Activated naive CD8-positive, alpha-beta T cell treated with anti-CD3 and anti-CD28 coated beads, Interleukin-2, amount 50 U/mL, for 24 hours (primary cell): Measurements from ENCODE around the gene GARIN3.

Experiments used
- ATAC-seq: fragments of 150-1000 bp; cut with Tn5 transposase; one replicate; pipeline ENCODE4 v1.10.0; 2021
- DNase-seq: peaks from one replicate; pipeline ENCODE4 v3.0.0; 2021
- H3K27ac Mint-ChIP-seq: one replicate; pipeline ENCODE4 v1.8.0; 2021; ENCODE audit warnings: mild to moderate bottlenecking, mixed read lengths
- H3K27me3 Mint-ChIP-seq: one replicate; pipeline ENCODE4 v1.8.0; 2021; ENCODE audit warnings: mixed read lengths
- H3K36me3 Mint-ChIP-seq: one replicate; pipeline ENCODE4 v1.8.0; 2021; ENCODE audit warnings: low read depth, mixed read lengths
- H3K4me1 Mint-ChIP-seq: one replicate; pipeline ENCODE4 v1.8.0; 2021; ENCODE audit warnings: mixed read lengths
- H3K4me3 Mint-ChIP-seq: one replicate; pipeline ENCODE4 v1.8.0; 2021; ENCODE audit warnings: mild to moderate bottlenecking, moderate library complexity, mixed read lengths
- H3K9me3 Mint-ChIP-seq: one replicate; pipeline ENCODE4 v1.8.0; 2021; ENCODE audit warnings: mixed read lengths

GARIN3 gene

GRCh38 chr5:157143127-157143971 lies 22.7 kb downstream of the GARIN3 start:
- peaks cover 3% of the 10 kb centered on the region for H3K9me3 Mint-ChIP-seq
- no peaks in the 10 kb centered on the region for H3K27me3 Mint-ChIP-seq
- H3K4me3 Mint-ChIP-seq: peak overlapping the region; percentile 90
- H3K4me1 Mint-ChIP-seq: peaks cover 59% of the 10 kb centered on the region
- ATAC-seq: peak; percentile 47
- DNase-seq: peak; percentile 65
- H3K27ac Mint-ChIP-seq: peak overlapping the region; percentile 93
- peaks cover 34% of the 10 kb centered on the region for H3K36me3 Mint-ChIP-seq

- peak; percentile 100 for ATAC-seq
- H3K36me3 Mint-ChIP-seq: peaks cover 43% of the 10 kb centered on the region
- H3K9me3 Mint-ChIP-seq: peaks cover 3% of the 10 kb centered on the region
- peak within 1 kb of the TSS; percentile 93 for H3K27ac Mint-ChIP-seq
- peak; percentile 88 for DNase-seq
- H3K4me3 Mint-ChIP-seq: peak within 1 kb of the TSS; percentile 90
- H3K27me3 Mint-ChIP-seq: no peaks in the 10 kb centered on the region
- peaks cover 58% of the 10 kb centered on the region for H3K4me1 Mint-ChIP-seq
These were observed 23.5 kb downstream of the GARIN3 start, which contains the start of gene MED7 for GRCh38 chr5:157142317-157143126. MED7 (minus strand) TSS chr5:157142865; CDS start chr5:157139431, 3,434 bp downstream.

- Mint-ChIP-seq H3K4me3 (no peak overlapping the region), H3K36me3 (peaks cover 54% of the 10 kb centered on the region), H3K27me3 (no peaks in the 10 kb centered on the region), H3K9me3 (peaks cover 3% of the 10 kb centered on the region), H3K4me1 (peaks cover 60% of the 10 kb centered on the region), H3K27ac (no peak overlapping the region)
- DNase-seq: no peak
- no peak for ATAC-seq
These were observed 28.4 kb downstream of the GARIN3 start for GRCh38 chr5:157137691-157138090.

- Mint-ChIP-seq H3K27me3 (no peaks in the 10 kb centered on the region), H3K4me3 (no peak overlapping the region), H3K27ac (no peak overlapping the region), H3K9me3 (no peaks in the 10 kb centered on the region), H3K36me3 (peaks cover 9% of the 10 kb centered on the region), H3K4me1 (peaks cover 31% of the 10 kb centered on the region)
- ATAC-seq: no peak
- DNase-seq: no peak
These were observed 33.8 kb downstream of the GARIN3 start for GRCh38 chr5:157132281-157132612.

GRCh38 chr5:157130925-157131324 lies 35.1 kb downstream of the GARIN3 start:
- Mint-ChIP-seq H3K9me3 (no peaks in the 10 kb centered on the region), H3K27ac (no peak overlapping the region), H3K36me3 (peaks cover 5% of the 10 kb centered on the region), H3K4me3 (no peak overlapping the region), H3K4me1 (peaks cover 27% of the 10 kb centered on the region), H3K27me3 (no peaks in the 10 kb centered on the region)
- peak; percentile 34 for ATAC-seq
- no peak for DNase-seq

- H3K4me1 Mint-ChIP-seq: peaks cover 8% of the 10 kb centered on the region
- ATAC-seq (no peak), DNase-seq (no peak)
- no peak overlapping the region for H3K27ac Mint-ChIP-seq
- peaks cover 23% of the 10 kb centered on the region for H3K9me3 Mint-ChIP-seq
- H3K27me3 Mint-ChIP-seq: no peaks in the 10 kb centered on the region
- H3K4me3 Mint-ChIP-seq: no peak overlapping the region
- peaks cover 8% of the 10 kb centered on the region for H3K36me3 Mint-ChIP-seq
These were observed 44.4 kb downstream of the GARIN3 start for GRCh38 chr5:157121709-157122108.

- H3K4me3 Mint-ChIP-seq: no peak overlapping the region
- peaks cover 8% of the 10 kb centered on the region for H3K36me3 Mint-ChIP-seq
- H3K27ac Mint-ChIP-seq: no peak overlapping the region
- H3K4me1 Mint-ChIP-seq: peaks cover 21% of the 10 kb centered on the region
- peaks cover 23% of the 10 kb centered on the region for H3K9me3 Mint-ChIP-seq
- H3K27me3 Mint-ChIP-seq: no peaks in the 10 kb centered on the region
- no peak for DNase-seq
- ATAC-seq: no peak
These were observed 46.0 kb downstream of the GARIN3 start for GRCh38 chr5:157120102-157120501.

- ATAC-seq: peak; percentile 79
- Mint-ChIP-seq H3K27me3 (no peaks in the 10 kb centered on the region), H3K27ac (peak overlapping the region; percentile 91), H3K4me1 (peaks cover 42% of the 10 kb centered on the region), H3K4me3 (peak overlapping the region; percentile 58), H3K36me3 (no peaks in the 10 kb centered on the region), H3K9me3 (peaks cover 5% of the 10 kb centered on the region)
- peak; percentile 40 for DNase-seq
These were observed 49.5 kb downstream of the GARIN3 start for GRCh38 chr5:157116483-157116954.

- no peaks in the 10 kb centered on the region for H3K36me3 Mint-ChIP-seq
- H3K27ac Mint-ChIP-seq: peak overlapping the region; percentile 70
- H3K4me1 Mint-ChIP-seq: peaks cover 45% of the 10 kb centered on the region
- ATAC-seq: no peak
- DNase-seq: no peak
- H3K4me3 Mint-ChIP-seq: no peak overlapping the region
- no peaks in the 10 kb centered on the region for H3K9me3 Mint-ChIP-seq
- no peaks in the 10 kb centered on the region for H3K27me3 Mint-ChIP-seq
These were observed 50.6 kb downstream of the GARIN3 start for GRCh38 chr5:157115502-157115901.

- Mint-ChIP-seq H3K36me3 (no peaks in the 10 kb centered on the region), H3K27me3 (no peaks in the 10 kb centered on the region), H3K4me3 (no peak overlapping the region), H3K27ac (peak overlapping the region; percentile 70), H3K4me1 (peaks cover 48% of the 10 kb centered on the region), H3K9me3 (no peaks in the 10 kb centered on the region)
- DNase-seq (no peak), ATAC-seq (peak; percentile 73)
These were observed 51.1 kb downstream of the GARIN3 start for GRCh38 chr5:157115012-157115411.

GRCh38 chr5:157113002-157113401 lies 53.1 kb downstream of the GARIN3 start:
- H3K27me3 Mint-ChIP-seq: no peaks in the 10 kb centered on the region
- DNase-seq: no peak

More at GRCh38 chr5:157113002-157113401, 53.1 kb downstream of the GARIN3 start:
- ATAC-seq: no peak
- Mint-ChIP-seq H3K9me3 (no peaks in the 10 kb centered on the region), H3K4me1 (peaks cover 68% of the 10 kb centered on the region), H3K36me3 (no peaks in the 10 kb centered on the region), H3K4me3 (no peak overlapping the region), H3K27ac (peak overlapping the region; percentile 45)
